ENCODE data around the gene FBXO41. TPM values are rescaled to one million over a fixed set of nuclear protein-coding genes. Genes with fewer than 3 reads are reported as not detected.

FBXO41 gene
- total RNA-seq, 1 donor from 2014 or later: 7.0 TPM

GRCh38 chr2:73291461-73292315, 7.4 kb upstream of the FBXO41 start:
- no peak for TF ChIP-seq CTCF (IDR thresholded peaks at IDR 0.05; ENCODE audit: insufficient read depth, low read length, poor library complexity, severe bottlenecking)
- H3K36me3 ChIP-seq (ENCODE audit: control insufficient read depth, insufficient read depth, low read length): no peaks in the 10 kb centered on the region
- DNase-seq (ENCODE audit: low read depth): no peak
- H3K4me3 ChIP-seq (ENCODE audit: low read depth, low read length): no peak overlapping the region
- peaks cover 64% of the 10 kb centered on the region for H3K27me3 ChIP-seq (ENCODE audit: control insufficient read depth, insufficient read depth, low read length)

- H3K36me3 ChIP-seq (ENCODE audit: control insufficient read depth, insufficient read depth, low read length): no peaks in the 10 kb centered on the region
- no peak overlapping the region for H3K4me3 ChIP-seq (ENCODE audit: low read depth, low read length)
- no peak for DNase-seq (ENCODE audit: low read depth)
- H3K27me3 ChIP-seq (ENCODE audit: control insufficient read depth, insufficient read depth, low read length): peaks cover 61% of the 10 kb centered on the region
- TF ChIP-seq CTCF (IDR thresholded peaks at IDR 0.05; ENCODE audit: insufficient read depth, low read length, poor library complexity, severe bottlenecking): no peak
These were observed 6.8 kb upstream of the FBXO41 start for GRCh38 chr2:73291093-73291460.

GRCh38 chr2:73290049-73290839, 6.0 kb upstream of the FBXO41 start:
- no peak for DNase-seq (ENCODE audit: low read depth)

GRCh38 chr2:73289304-73289703, 5.0 kb upstream of the FBXO41 start:
- TF ChIP-seq CTCF (IDR thresholded peaks at IDR 0.05; ENCODE audit: insufficient read depth, low read length, poor library complexity, severe bottlenecking): no peak
- peaks cover 56% of the 10 kb centered on the region for H3K27me3 ChIP-seq (ENCODE audit: control insufficient read depth, insufficient read depth, low read length)
- no peak overlapping the region for H3K4me3 ChIP-seq (ENCODE audit: low read depth, low read length)
- no peak for DNase-seq (ENCODE audit: low read depth)
- H3K36me3 ChIP-seq (ENCODE audit: control insufficient read depth, insufficient read depth, low read length): no peaks in the 10 kb centered on the region

More at GRCh38 chr2:73290049-73290839, 6.0 kb upstream of the FBXO41 start:
- peak; percentile 82 for TF ChIP-seq CTCF (IDR thresholded peaks at IDR 0.05; ENCODE audit: insufficient read depth, low read length, poor library complexity, severe bottlenecking)
- no peak overlapping the region for H3K4me3 ChIP-seq (ENCODE audit: low read depth, low read length)
- H3K36me3 ChIP-seq (ENCODE audit: control insufficient read depth, insufficient read depth, low read length): no peaks in the 10 kb centered on the region
- peaks cover 56% of the 10 kb centered on the region for H3K27me3 ChIP-seq (ENCODE audit: control insufficient read depth, insufficient read depth, low read length)

- H3K27me3 ChIP-seq (ENCODE audit: control insufficient read depth, insufficient read depth, low read length): peaks cover 28% of the 10 kb centered on the region
- no peaks in the 10 kb centered on the region for H3K36me3 ChIP-seq (ENCODE audit: control insufficient read depth, insufficient read depth, low read length)
- no peak overlapping the region for H3K4me3 ChIP-seq (ENCODE audit: low read depth, low read length)
- no peak for DNase-seq (ENCODE audit: low read depth)
- TF ChIP-seq CTCF (IDR thresholded peaks at IDR 0.05; ENCODE audit: insufficient read depth, low read length, poor library complexity, severe bottlenecking): no peak
These were observed 1.9 kb upstream of the FBXO41 start for GRCh38 chr2:73286134-73286655.

All from kidney epithelial cell (primary cell).